Skin epidermis (tissue), 12 donors: Measurements from ENCODE around the gene ARMC9.
"Not testable (repeated sequence)": the region's sequence is repeated elsewhere in the genome, so short reads cannot be mapped to it uniquely, and the experiment has no call there.

Experiments
- H3K27ac ChIP-seq, 21 experiments: fragments of 200-600 bp; sonication (generic) in 11 of 21; one replicate each; pipeline ENCODE4 v1.5.0; 2020; ENCODE audit warnings: mild to moderate bottlenecking in 3 of 21, inconsistent platforms in 2 of 21, moderate library complexity in 2 of 21
- H3K4me3 ChIP-seq, 7 experiments: fragments of 200-600 bp; sonication (generic) in 2 of 7; one replicate each; pipeline ENCODE4 v1.5.0; 2020; ENCODE audit warnings: inconsistent platforms in 2 of 7, mild to moderate bottlenecking in 2 of 7, moderate library complexity in 1 of 7

Gene ARMC9

GRCh38 chr2:231299267-231299666 is 100.8 kb downstream of the ARMC9 start:
- no peak overlapping the region for H3K4me3 ChIP-seq
- H3K27ac ChIP-seq = peak overlapping the region in 2 of 21 experiments; percentile 12 to 16

- H3K4me3 ChIP-seq = no peak overlapping the region
- H3K27ac ChIP-seq = peak overlapping the region in 2 of 21 experiments; percentile 12 to 16
Measured at GRCh38 chr2:231300020-231300721, 101.7 kb downstream of the ARMC9 start.

GRCh38 chr2:231300722-231301076 is 102.3 kb downstream of the ARMC9 start:
- no peak overlapping the region for H3K4me3 ChIP-seq
- no peak overlapping the region for H3K27ac ChIP-seq

- H3K27ac ChIP-seq, H3K4me3 ChIP-seq: not testable (repeated sequence)
Measured at GRCh38 chr2:231304259-231304658, 105.8 kb downstream of the ARMC9 start.

GRCh38 chr2:231305221-231305620 is 106.8 kb downstream of the ARMC9 start:
- H3K4me3 ChIP-seq = no peak overlapping the region
- no peak overlapping the region for H3K27ac ChIP-seq

GRCh38 chr2:231306791-231307393 is 108.5 kb downstream of the ARMC9 start:
- no peak overlapping the region for H3K27ac ChIP-seq
- H3K4me3 ChIP-seq = no peak overlapping the region

- H3K27ac ChIP-seq = no peak overlapping the region
Measured at GRCh38 chr2:231308219-231308618, 109.8 kb downstream of the ARMC9 start.

GRCh38 chr2:231308631-231309428 is 110.4 kb downstream of the ARMC9 start:
- no peak overlapping the region for H3K27ac ChIP-seq
- H3K4me3 ChIP-seq = no peak overlapping the region

More at GRCh38 chr2:231308219-231308618, 109.8 kb downstream of the ARMC9 start:
- no peak overlapping the region for H3K4me3 ChIP-seq

- H3K27ac ChIP-seq = no peak overlapping the region
- H3K4me3 ChIP-seq = no peak overlapping the region
Measured at GRCh38 chr2:231312066-231312465, 113.6 kb downstream of the ARMC9 start.

- Histone ChIP-seq H3K27ac (no peak overlapping the region), H3K4me3 (no peak overlapping the region)
Measured at GRCh38 chr2:231315896-231316295, 117.5 kb downstream of the ARMC9 start.

- no peak overlapping the region for H3K27ac ChIP-seq
- H3K4me3 ChIP-seq = no peak overlapping the region
Measured at GRCh38 chr2:231317579-231317978, 119.1 kb downstream of the ARMC9 start.

GRCh38 chr2:231318436-231318835 is 120.0 kb downstream of the ARMC9 start:
- Histone ChIP-seq H3K27ac (no peak overlapping the region), H3K4me3 (no peak overlapping the region)

GRCh38 chr2:231318954-231319353 is 120.5 kb downstream of the ARMC9 start:
- no peak overlapping the region for H3K4me3 ChIP-seq
- H3K27ac ChIP-seq = no peak overlapping the region

GRCh38 chr2:231319867-231320266 is 121.4 kb downstream of the ARMC9 start:
- Histone ChIP-seq H3K27ac (no peak overlapping the region), H3K4me3 (no peak overlapping the region)

- H3K27ac ChIP-seq = peak overlapping the region in 4 of 21 experiments; percentile 3 to 52 (median 12)
Measured at GRCh38 chr2:231321021-231321420, 122.6 kb downstream of the ARMC9 start.

GRCh38 chr2:231321556-231322334 is 123.3 kb downstream of the ARMC9 start:
- Histone ChIP-seq H3K4me3 (no peak overlapping the region), H3K27ac (peak overlapping the region in 4 of 21 experiments; percentile 0 to 52 (median 12))

More at GRCh38 chr2:231321021-231321420, 122.6 kb downstream of the ARMC9 start:
- H3K4me3 ChIP-seq = no peak overlapping the region

- Histone ChIP-seq H3K4me3 (no peak overlapping the region), H3K27ac (no peak overlapping the region)
Measured at GRCh38 chr2:231323316-231323715, 124.9 kb downstream of the ARMC9 start.

- no peak overlapping the region for H3K4me3 ChIP-seq
Measured at GRCh38 chr2:231325826-231326225, 127.4 kb downstream of the ARMC9 start.

GRCh38 chr2:231326404-231326803 is 128.0 kb downstream of the ARMC9 start:
- H3K27ac ChIP-seq = no peak overlapping the region
- H3K4me3 ChIP-seq = no peak overlapping the region

More at GRCh38 chr2:231325826-231326225, 127.4 kb downstream of the ARMC9 start:
- H3K27ac ChIP-seq = no peak overlapping the region

- H3K27ac ChIP-seq = no peak overlapping the region
- no peak overlapping the region for H3K4me3 ChIP-seq
Measured at GRCh38 chr2:231330311-231330710, 131.9 kb downstream of the ARMC9 start.
